ENCODE data around the gene TLCD3B. TPM values are rescaled to one million over a fixed set of nuclear protein-coding genes. Genes with fewer than 3 reads are reported as not detected.

TLCD3B gene
- total RNA-seq, 3 donors from 2014 or later, result 0.22 to 0.33 (median 0.32) TPM

DNA sequence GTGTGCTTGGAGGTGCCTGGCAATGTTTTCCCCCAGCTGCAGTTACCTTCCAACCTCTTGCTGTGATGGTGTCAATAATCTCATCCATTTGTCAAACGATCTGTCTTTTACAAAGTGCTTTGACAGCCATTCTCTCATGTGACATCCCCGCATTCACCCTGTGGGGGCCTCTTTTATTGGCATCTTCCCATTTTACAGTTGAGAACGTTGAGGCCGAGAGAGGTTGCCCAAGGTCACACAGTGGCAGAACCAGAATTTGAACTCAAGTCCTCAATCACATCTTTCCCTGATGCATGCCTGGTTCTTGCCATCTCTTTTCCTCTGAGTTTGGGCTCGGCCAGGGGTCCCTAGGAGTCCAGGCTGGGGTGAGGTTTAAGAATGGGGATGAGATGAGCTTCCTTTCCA lies 55.9 kb downstream of the TLCD3B start:
- Mint-ChIP-seq H3K4me1 (ENCODE audit: low read depth) (peaks cover 32% of the 10 kb centered on the region), H3K27me3 (ENCODE audit: low read depth) (no peaks in the 10 kb centered on the region), H3K9me3 (no peaks in the 10 kb centered on the region), H3K4me3 (peak overlapping the region; percentile 95), H3K36me3 (ENCODE audit: insufficient read depth) (peaks cover 16% of the 10 kb centered on the region)
- DNase-seq (no peak), ATAC-seq (no peak)

Other genes starting within 250 kb of the TLCD3B start
- gene KIF22, start 240.5 kb downstream of the TLCD3B start, total RNA-seq, result 10 to 100 TPM; 73.5 to 82.2 (median 79.7) TPM
- 100 to 1,000 TPM; 321 to 471 (median 409) TPM for gene MAZ, start 224.7 kb downstream of the TLCD3B start, total RNA-seq
- gene PRRT2, start 219.1 kb downstream of the TLCD3B start, total RNA-seq, result 1 to 10 TPM in 1 of 3 donors, under 1 TPM in 2; 0.34 to 1.6 (median 0.76) TPM
- gene PAGR1, start 215.1 kb downstream of the TLCD3B start, total RNA-seq, result 10 to 100 TPM; 35.2 to 40.9 (median 40.7) TPM
- gene MVP, start 210.8 kb downstream of the TLCD3B start, total RNA-seq, result 10 to 100 TPM; 80.6 to 86.4 (median 85.8) TPM
- gene CDIPT, start 168.0 kb downstream of the TLCD3B start, total RNA-seq, result 10 to 100 TPM; 56.7 to 61.0 (median 59.7) TPM
- gene SEZ6L2, start 131.7 kb downstream of the TLCD3B start, total RNA-seq, result under 1 TPM in 2 of 3 donors, not detected in 1; 0.18 to 0.33 TPM
- 1 to 10 TPM; 2.1 to 3.4 (median 3.2) TPM for gene ASPHD1, start 130.8 kb downstream of the TLCD3B start, total RNA-seq
- 10 to 100 TPM; 42.7 to 45.4 (median 44.1) TPM for gene KCTD13, start 105.0 kb downstream of the TLCD3B start, total RNA-seq
- gene TMEM219, start 69.2 kb downstream of the TLCD3B start, total RNA-seq, result 10 to 100 TPM; 19.3 to 30.8 (median 27.7) TPM
- gene TAOK2, start 57.4 kb downstream of the TLCD3B start, total RNA-seq, result 10 to 100 TPM; 34.9 to 37.9 (median 37.8) TPM
- gene HIRIP3, start 35.7 kb downstream of the TLCD3B start, total RNA-seq, result 10 to 100 TPM; 43.4 to 52.5 (median 50.7) TPM
- 100 to 1,000 TPM; 103 to 113 (median 112) TPM for gene INO80E, start 35.0 kb downstream of the TLCD3B start, total RNA-seq
- gene DOC2A, start 20.2 kb downstream of the TLCD3B start, total RNA-seq, result 1 to 10 TPM in 2 of 3 donors, under 1 TPM in 1; 0.49 to 2.5 (median 1.1) TPM
- not detected for gene C16orf92, start 8.1 kb downstream of the TLCD3B start, total RNA-seq
- gene ALDOA, start 34.5 kb upstream of the TLCD3B start, total RNA-seq, result 1,000 to 10,000 TPM; 2,101 to 2,362 (median 2,220) TPM
- gene PPP4C, start 44.7 kb upstream of the TLCD3B start, total RNA-seq, result 100 to 1,000 TPM; 147 to 164 (median 152) TPM
- gene TBX6, start 60.7 kb upstream of the TLCD3B start, total RNA-seq, result under 1 TPM; 0.33 to 0.87 (median 0.48) TPM
- 1 to 10 TPM; 4.4 to 7.2 (median 6.1) TPM for gene YPEL3, start 64.9 kb upstream of the TLCD3B start, total RNA-seq
- gene GDPD3, start 82.3 kb upstream of the TLCD3B start, total RNA-seq, result 1 to 10 TPM in 2 of 3 donors, under 1 TPM in 1; 0.76 to 3.3 (median 2.7) TPM
- 10 to 100 TPM; 29.1 to 37.5 (median 32.6) TPM for gene MAPK3, start 91.9 kb upstream of the TLCD3B start, total RNA-seq
- gene CORO1A, start 152.3 kb upstream of the TLCD3B start, total RNA-seq, result 100 to 1,000 TPM; 747 to 940 (median 832) TPM
- 100 to 1,000 TPM; 468 to 531 (median 481) TPM for gene BOLA2B, start 162.4 kb upstream of the TLCD3B start, total RNA-seq
- 100 to 1,000 TPM in 1 of 3 donors, 10 to 100 TPM in 2; 84.5 to 110 (median 95.6) TPM for gene SLX1A, start 162.6 kb upstream of the TLCD3B start, total RNA-seq
- 1 to 10 TPM; 6.8 to 7.6 (median 7.0) TPM for gene SULT1A3, start 168.0 kb upstream of the TLCD3B start, total RNA-seq
- 10 to 100 TPM in 1 of 3 donors, 1 to 10 TPM in 2; 8.2 to 10.2 (median 8.3) TPM for gene NPIPB13, start 217.2 kb upstream of the TLCD3B start, total RNA-seq

All from activated T-cell treated with anti-CD3 and anti-CD28 coated beads, Interleukin-2, amount 50 U/mL, for 4 hours (primary cell).